ENCODE data around the gene HOXD4. TPM values are rescaled to one million over a fixed set of nuclear protein-coding genes. Genes with fewer than 3 reads are reported as not detected.
A peak's percentile ranks its signal among the peaks of the same experiment; 100 is the strongest.

The HOXD4 gene
- total and polyA plus RNA-seq, 2 donors, result 0.09 to 1.0 TPM

- Histone ChIP-seq H3K4me3 (ENCODE audit: low read length in 2 of 2) (peak within 1 kb of the TSS; percentile 4 to 38), H3K36me3 (ENCODE audit: control insufficient read depth in 2 of 2, insufficient read depth in 2 of 2, low read length in 1 of 2) (no peaks in the 10 kb centered on the region), H3K9me3 (ENCODE audit: control insufficient read depth in 2 of 2, insufficient read depth in 1 of 2, low read length in 1 of 2) (peaks cover 0 to 7% of the 10 kb centered on the region in 2 donors), H3K27ac (ENCODE audit: low read depth in 1 of 2, low read length in 1 of 2) (no peak within 1 kb of the TSS), H3K27me3 (ENCODE audit: control insufficient read depth in 2 of 2, insufficient read depth in 1 of 2, low read length in 1 of 2) (peaks cover 58 to 99% of the 10 kb centered on the region in 2 donors), H3K4me1 (ENCODE audit: control insufficient read depth in 2 of 2, insufficient read depth in 2 of 2, low read length in 2 of 2) (peaks cover 0 to 16% of the 10 kb centered on the region in 2 donors)
- no peak for DNase-seq (ENCODE audit: low read depth in 6 of 9, low spot score in 9 of 9)
- WGBS, result 2% methylated on average over 68 of the region's 68 CpGs
Observed at GRCh38 chr2:176187899-176188773, 36.8 kb downstream of the HOXD4 start, which contains the start of gene HOXD1. Gene HOXD1 (plus strand): TSS chr2:176188668. CDS start chr2:176188802, 134 bp downstream.

- 4% methylated on average over 98 of the region's 98 CpGs for WGBS
- H3K9me3 ChIP-seq (ENCODE audit: control insufficient read depth in 2 of 2, insufficient read depth in 1 of 2, low read length in 1 of 2), result peaks cover 0 to 7% of the 10 kb centered on the region in 2 donors
- DNase-seq (ENCODE audit: low read depth in 6 of 9, low spot score in 9 of 9), result no peak
- peaks cover 0 to 16% of the 10 kb centered on the region in 2 donors for H3K4me1 ChIP-seq (ENCODE audit: control insufficient read depth in 2 of 2, insufficient read depth in 2 of 2, low read length in 2 of 2)
- no peak overlapping the region for H3K27ac ChIP-seq (ENCODE audit: low read depth in 1 of 2, low read length in 1 of 2)
- peak overlapping the region in 1 of 2 donors; percentile 38 for H3K4me3 ChIP-seq (ENCODE audit: low read length in 2 of 2)
- no peaks in the 10 kb centered on the region for H3K36me3 ChIP-seq (ENCODE audit: control insufficient read depth in 2 of 2, insufficient read depth in 2 of 2, low read length in 1 of 2)
- H3K27me3 ChIP-seq (ENCODE audit: control insufficient read depth in 2 of 2, insufficient read depth in 1 of 2, low read length in 1 of 2), result peaks cover 59 to 99% of the 10 kb centered on the region in 2 donors
Observed at GRCh38 chr2:176188774-176189680, 37.7 kb downstream of the HOXD4 start.

- peaks cover 0 to 7% of the 10 kb centered on the region in 2 donors for H3K9me3 ChIP-seq (ENCODE audit: control insufficient read depth in 2 of 2, insufficient read depth in 1 of 2, low read length in 1 of 2)
- H3K36me3 ChIP-seq (ENCODE audit: control insufficient read depth in 2 of 2, insufficient read depth in 2 of 2, low read length in 1 of 2), result no peaks in the 10 kb centered on the region
- peaks cover 0 to 16% of the 10 kb centered on the region in 2 donors for H3K4me1 ChIP-seq (ENCODE audit: control insufficient read depth in 2 of 2, insufficient read depth in 2 of 2, low read length in 2 of 2)
- no peak overlapping the region for H3K4me3 ChIP-seq (ENCODE audit: low read length in 2 of 2)
- 7% methylated on average over 28 of the region's 28 CpGs for WGBS
- H3K27me3 ChIP-seq (ENCODE audit: control insufficient read depth in 2 of 2, insufficient read depth in 1 of 2, low read length in 1 of 2), result peaks cover 59 to 98% of the 10 kb centered on the region in 2 donors
- DNase-seq (ENCODE audit: low read depth in 6 of 9, low spot score in 9 of 9), result no peak
- H3K27ac ChIP-seq (ENCODE audit: low read depth in 1 of 2, low read length in 1 of 2), result no peak overlapping the region
Observed at GRCh38 chr2:176189681-176190641, 38.6 kb downstream of the HOXD4 start.

GRCh38 chr2:176192351-176192750 is 41.0 kb downstream of the HOXD4 start:
- peaks cover 50 to 92% of the 10 kb centered on the region in 2 donors for H3K27me3 ChIP-seq (ENCODE audit: control insufficient read depth in 2 of 2, insufficient read depth in 1 of 2, low read length in 1 of 2)
- no peaks in the 10 kb centered on the region for H3K36me3 ChIP-seq (ENCODE audit: control insufficient read depth in 2 of 2, insufficient read depth in 2 of 2, low read length in 1 of 2)
- H3K27ac ChIP-seq (ENCODE audit: low read depth in 1 of 2, low read length in 1 of 2), result no peak overlapping the region
- H3K4me3 ChIP-seq (ENCODE audit: low read length in 2 of 2), result no peak overlapping the region
- peaks cover 0 to 5% of the 10 kb centered on the region in 2 donors for H3K9me3 ChIP-seq (ENCODE audit: control insufficient read depth in 2 of 2, insufficient read depth in 1 of 2, low read length in 1 of 2)
- no peak for DNase-seq (ENCODE audit: low read depth in 6 of 9, low spot score in 9 of 9)
- WGBS, result 7% methylated on average over 1 of the region's 1 CpG
- H3K4me1 ChIP-seq (ENCODE audit: control insufficient read depth in 2 of 2, insufficient read depth in 2 of 2, low read length in 2 of 2), result peaks cover 0 to 16% of the 10 kb centered on the region in 2 donors

- H3K27ac ChIP-seq (ENCODE audit: low read depth in 1 of 2, low read length in 1 of 2), result no peak overlapping the region
- H3K9me3 ChIP-seq (ENCODE audit: control insufficient read depth in 2 of 2, insufficient read depth in 1 of 2, low read length in 1 of 2), result peaks cover 0 to 5% of the 10 kb centered on the region in 2 donors
- H3K27me3 ChIP-seq (ENCODE audit: control insufficient read depth in 2 of 2, insufficient read depth in 1 of 2, low read length in 1 of 2), result peaks cover 43 to 89% of the 10 kb centered on the region in 2 donors
- no peak overlapping the region for H3K4me3 ChIP-seq (ENCODE audit: low read length in 2 of 2)
- H3K36me3 ChIP-seq (ENCODE audit: control insufficient read depth in 2 of 2, insufficient read depth in 2 of 2, low read length in 1 of 2), result no peaks in the 10 kb centered on the region
- WGBS, result 22% methylated on average over 1 of the region's 1 CpG
- no peak for DNase-seq (ENCODE audit: low read depth in 6 of 9, low spot score in 9 of 9)
- H3K4me1 ChIP-seq (ENCODE audit: control insufficient read depth in 2 of 2, insufficient read depth in 2 of 2, low read length in 2 of 2), result peaks cover 0 to 10% of the 10 kb centered on the region in 2 donors
Observed at GRCh38 chr2:176193048-176193447, 41.7 kb downstream of the HOXD4 start.

GRCh38 chr2:176199902-176200301 is 48.6 kb downstream of the HOXD4 start:
- Histone ChIP-seq H3K27me3 (ENCODE audit: control insufficient read depth in 2 of 2, insufficient read depth in 1 of 2, low read length in 1 of 2) (peaks cover 2 to 40% of the 10 kb centered on the region in 2 donors), H3K9me3 (ENCODE audit: control insufficient read depth in 2 of 2, insufficient read depth in 1 of 2, low read length in 1 of 2) (no peaks in the 10 kb centered on the region), H3K36me3 (ENCODE audit: control insufficient read depth in 2 of 2, insufficient read depth in 2 of 2, low read length in 1 of 2) (no peaks in the 10 kb centered on the region), H3K4me1 (ENCODE audit: control insufficient read depth in 2 of 2, insufficient read depth in 2 of 2, low read length in 2 of 2) (no peaks in the 10 kb centered on the region), H3K4me3 (ENCODE audit: low read length in 2 of 2) (no peak overlapping the region), H3K27ac (ENCODE audit: low read depth in 1 of 2, low read length in 1 of 2) (no peak overlapping the region)
- DNase-seq (ENCODE audit: low read depth in 6 of 9, low spot score in 9 of 9), result no peak

GRCh38 chr2:176200971-176201370 is 49.6 kb downstream of the HOXD4 start:
- Histone ChIP-seq H3K4me1 (ENCODE audit: control insufficient read depth in 2 of 2, insufficient read depth in 2 of 2, low read length in 2 of 2) (no peaks in the 10 kb centered on the region), H3K27me3 (ENCODE audit: control insufficient read depth in 2 of 2, insufficient read depth in 1 of 2, low read length in 1 of 2) (peaks cover 2 to 37% of the 10 kb centered on the region in 2 donors), H3K36me3 (ENCODE audit: control insufficient read depth in 2 of 2, insufficient read depth in 2 of 2, low read length in 1 of 2) (no peaks in the 10 kb centered on the region), H3K9me3 (ENCODE audit: control insufficient read depth in 2 of 2, insufficient read depth in 1 of 2, low read length in 1 of 2) (no peaks in the 10 kb centered on the region), H3K4me3 (ENCODE audit: low read length in 2 of 2) (no peak overlapping the region), H3K27ac (ENCODE audit: low read depth in 1 of 2, low read length in 1 of 2) (no peak overlapping the region)
- no peak for DNase-seq (ENCODE audit: low read depth in 6 of 9, low spot score in 9 of 9)
- 83% methylated on average over 21 of the region's 21 CpGs for WGBS

- WGBS, result 93% methylated on average over 7 of the region's 7 CpGs
- Histone ChIP-seq H3K27me3 (ENCODE audit: control insufficient read depth in 2 of 2, insufficient read depth in 1 of 2, low read length in 1 of 2) (peaks cover 0 to 27% of the 10 kb centered on the region in 2 donors), H3K27ac (ENCODE audit: low read depth in 1 of 2, low read length in 1 of 2) (no peak overlapping the region), H3K4me3 (ENCODE audit: low read length in 2 of 2) (no peak overlapping the region), H3K36me3 (ENCODE audit: control insufficient read depth in 2 of 2, insufficient read depth in 2 of 2, low read length in 1 of 2) (no peaks in the 10 kb centered on the region), H3K4me1 (ENCODE audit: control insufficient read depth in 2 of 2, insufficient read depth in 2 of 2, low read length in 2 of 2) (no peaks in the 10 kb centered on the region), H3K9me3 (ENCODE audit: control insufficient read depth in 2 of 2, insufficient read depth in 1 of 2, low read length in 1 of 2) (no peaks in the 10 kb centered on the region)
- DNase-seq (ENCODE audit: low read depth in 6 of 9, low spot score in 9 of 9), result no peak
Observed at GRCh38 chr2:176202491-176202890, 51.1 kb downstream of the HOXD4 start.

Data from thymus (tissue), 11 donors.